GM19025 (cell line): ENCODE results near the gene ERFE.

ENCODE experiments used
- ATAC-seq: cut with Tn5 transposase; IDR thresholded peaks from one replicate; pipeline ENCODE4 v1.9.1; 2021; ENCODE audit warnings: mild to moderate bottlenecking, low read depth, moderate library complexity; ENCODE audit not compliant: unreplicated experiment

Gene ERFE

DNA sequence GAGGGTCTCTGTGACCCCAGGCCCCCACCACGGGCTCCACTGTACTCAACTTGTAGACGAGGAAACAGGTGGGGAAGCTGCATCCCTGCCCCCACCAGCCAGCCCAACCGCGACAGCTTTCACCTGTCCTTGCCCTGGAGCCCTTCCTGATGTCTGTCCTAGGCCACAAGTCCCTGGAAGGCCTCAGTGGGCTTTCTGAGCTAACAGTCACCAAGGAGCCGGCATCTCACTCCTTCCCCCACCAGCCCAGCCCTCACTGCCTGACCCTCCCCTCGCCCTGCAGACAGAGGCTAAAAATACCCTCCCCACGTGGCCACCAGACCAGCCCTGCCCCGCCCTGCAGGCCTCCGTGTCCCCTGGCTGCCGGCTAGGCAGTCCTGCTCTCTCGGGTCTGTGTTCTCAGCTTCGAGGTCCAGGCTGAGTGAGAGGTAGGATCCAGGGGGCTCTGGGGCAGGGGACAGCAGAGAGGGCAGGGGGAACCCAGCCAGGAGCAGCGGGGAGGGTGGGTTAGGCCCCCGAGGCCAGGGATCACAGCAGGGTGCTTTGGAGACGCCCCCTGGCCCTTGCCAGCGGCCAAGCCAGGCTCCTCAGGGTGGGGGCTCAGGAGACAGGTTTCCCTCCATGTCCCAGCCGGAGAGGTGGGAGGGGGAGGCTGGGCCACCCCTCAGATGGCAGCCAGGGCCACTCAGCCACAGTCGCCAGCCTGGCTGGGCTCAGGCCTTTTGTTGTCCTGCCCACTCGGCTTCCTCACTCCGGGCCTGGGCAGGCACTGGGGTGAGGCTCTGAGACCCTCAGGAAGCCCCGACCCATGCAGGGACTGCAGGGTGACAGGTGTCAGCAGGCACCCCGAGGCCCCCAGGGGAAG lies 20.2 kb upstream of the ERFE start, which contains the start of gene KLHL30:
Gene KLHL30 (plus strand): TSS at position 338 of the 865 bp plus-strand sequence. CDS start 2,087 bp downstream, outside the sequence.
- ATAC-seq, result no peak

- no peak for ATAC-seq
Measured at GRCh38 chr2:238139196-238140039, 19.4 kb upstream of the ERFE start.

DNA sequence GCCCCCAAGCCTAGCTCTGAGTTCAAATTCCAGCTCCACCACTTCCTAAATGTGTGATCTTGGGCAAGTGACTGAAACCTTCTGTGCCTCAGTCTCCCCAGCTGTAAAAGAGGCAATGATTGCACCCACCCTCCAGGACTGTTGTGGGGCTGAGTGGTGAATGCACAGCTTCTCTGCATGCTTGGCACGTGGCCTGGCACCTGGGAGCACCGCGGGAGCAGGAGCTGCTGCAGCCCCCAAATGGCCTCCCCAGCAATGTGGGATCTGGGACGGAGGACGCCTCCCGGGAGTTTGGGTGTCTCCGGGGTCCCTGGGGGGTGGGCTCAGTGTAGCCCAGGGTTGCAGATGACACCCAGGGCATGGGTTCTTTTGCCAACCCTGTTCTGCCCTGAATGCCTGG lies 18.7 kb upstream of the ERFE start:
- ATAC-seq, result no peak

- no peak for ATAC-seq
Measured at GRCh38 chr2:238140721-238141540, 17.8 kb upstream of the ERFE start.

DNA sequence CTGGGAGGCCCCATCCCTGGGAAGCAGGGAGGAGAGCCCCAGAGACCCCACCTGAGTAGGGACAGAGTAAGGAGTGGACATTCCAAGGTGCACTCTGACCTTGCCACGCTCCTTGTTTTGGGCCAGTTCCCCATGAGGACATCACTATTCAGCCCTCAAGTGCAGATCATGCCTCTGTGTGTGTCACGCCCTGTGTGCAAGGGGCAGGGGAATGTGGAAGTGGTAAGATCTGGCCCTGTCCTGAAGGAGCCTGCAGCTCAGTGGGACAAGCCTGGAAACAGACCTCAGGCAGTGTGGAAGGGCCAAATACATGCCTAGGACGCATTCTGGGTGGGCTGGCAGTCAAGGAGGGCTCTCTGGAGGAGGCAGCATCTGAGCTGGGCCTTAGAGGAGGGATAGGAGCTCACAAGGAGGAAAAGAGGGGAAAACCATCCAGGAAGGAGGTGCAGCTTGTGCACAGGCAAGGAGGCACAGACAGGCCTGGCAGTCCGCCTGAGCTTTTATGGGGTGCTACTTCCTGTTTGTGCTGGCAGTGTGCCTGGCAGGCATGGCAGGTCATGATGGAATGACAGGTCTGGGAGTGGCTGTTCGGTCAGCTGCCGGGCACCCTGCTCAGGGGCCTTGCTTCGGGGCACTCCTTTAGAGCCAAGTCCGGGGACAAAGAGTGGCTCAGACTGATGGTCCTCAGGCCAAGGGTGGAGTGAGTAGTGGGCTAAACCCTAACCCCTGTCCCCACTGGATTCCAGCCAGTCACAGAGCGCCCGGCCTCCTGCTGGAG lies 17.0 kb upstream of the ERFE start:
- no peak for ATAC-seq

GRCh38 chr2:238142382-238143205 lies 16.2 kb upstream of the ERFE start:
- ATAC-seq, result no peak

GRCh38 chr2:238143239-238143951 lies 15.4 kb upstream of the ERFE start:
- no peak for ATAC-seq

GRCh38 chr2:238144262-238144661 lies 14.5 kb upstream of the ERFE start:
- ATAC-seq, result no peak

- ATAC-seq, result no peak
Measured at GRCh38 chr2:238145046-238145445, 13.7 kb upstream of the ERFE start.

DNA sequence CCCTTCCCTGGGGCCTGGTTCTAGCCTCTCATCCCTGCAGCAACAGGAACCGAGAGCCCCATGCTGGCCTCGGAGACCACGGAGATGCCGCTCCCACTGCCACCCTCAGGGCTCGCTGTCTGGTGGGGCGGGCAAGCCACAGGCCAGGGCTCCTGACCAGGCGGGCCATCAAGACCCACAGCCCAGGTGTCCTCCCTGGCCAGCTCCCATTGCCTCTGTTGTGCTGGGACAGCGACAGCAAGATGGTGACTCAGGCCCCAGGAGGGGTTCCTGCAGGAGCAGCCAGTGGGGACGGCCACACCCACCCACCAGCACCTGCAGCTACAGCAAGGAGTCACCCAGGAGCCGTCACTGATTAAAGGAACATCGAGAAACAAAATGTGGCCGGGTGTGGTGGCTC lies 12.9 kb upstream of the ERFE start:
- no peak for ATAC-seq

DNA sequence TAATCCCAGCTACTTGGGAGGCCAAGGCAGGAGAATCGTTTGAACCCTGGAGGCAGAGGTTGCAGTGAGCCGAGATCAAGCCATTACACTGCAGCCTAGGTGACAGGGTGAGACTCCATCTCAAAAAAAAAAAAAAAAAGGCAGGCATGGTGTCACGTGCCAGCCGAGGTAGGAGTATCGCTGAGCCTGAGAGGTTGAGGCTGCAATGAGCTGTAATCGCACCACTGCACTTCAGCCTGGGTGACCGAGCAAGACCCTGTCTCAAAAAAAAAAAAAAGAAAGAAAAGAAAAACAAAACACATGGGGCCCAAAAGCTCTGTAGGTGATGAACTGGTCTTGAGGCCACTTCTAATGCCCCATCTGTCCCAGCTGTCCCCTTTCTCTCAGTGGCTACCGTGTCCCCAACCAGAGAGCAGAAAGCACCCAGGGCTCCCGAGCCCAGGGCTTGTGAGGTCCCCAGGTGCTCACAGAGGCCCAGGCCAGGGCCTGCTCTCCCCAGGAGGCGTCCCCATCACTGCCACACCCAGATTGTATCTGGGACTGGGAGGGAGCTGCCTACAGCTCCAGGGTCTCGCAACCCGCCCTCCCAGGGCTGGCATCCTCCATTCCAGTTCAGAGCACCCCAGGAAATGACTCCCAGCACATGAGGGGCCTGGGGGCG lies 11.8 kb upstream of the ERFE start:
- no peak for ATAC-seq

DNA sequence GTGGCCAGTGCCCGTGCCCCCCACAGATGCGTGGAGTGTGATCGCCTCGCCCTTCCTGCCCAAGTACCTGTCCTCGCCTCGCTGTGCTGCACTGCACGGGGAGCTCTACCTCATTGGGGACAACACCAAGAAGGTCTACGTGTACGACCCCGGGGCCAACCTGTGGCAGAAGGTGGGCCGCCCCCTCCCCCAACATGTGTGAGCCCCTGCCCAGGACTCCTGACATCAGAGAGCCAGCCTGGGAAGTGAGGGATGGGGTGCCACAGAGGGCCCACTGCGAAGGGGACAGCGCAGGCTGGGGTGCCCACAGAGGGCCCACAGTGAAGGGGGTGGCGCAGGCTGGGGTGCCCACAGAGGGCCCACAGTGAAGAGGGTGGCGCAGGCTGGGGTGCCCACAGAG lies 9.8 kb upstream of the ERFE start:
- no peak for ATAC-seq

GRCh38 chr2:238149841-238150572 lies 8.8 kb upstream of the ERFE start:
- ATAC-seq, result no peak

GRCh38 chr2:238150686-238151085 lies 8.1 kb upstream of the ERFE start:
- ATAC-seq, result no peak

DNA sequence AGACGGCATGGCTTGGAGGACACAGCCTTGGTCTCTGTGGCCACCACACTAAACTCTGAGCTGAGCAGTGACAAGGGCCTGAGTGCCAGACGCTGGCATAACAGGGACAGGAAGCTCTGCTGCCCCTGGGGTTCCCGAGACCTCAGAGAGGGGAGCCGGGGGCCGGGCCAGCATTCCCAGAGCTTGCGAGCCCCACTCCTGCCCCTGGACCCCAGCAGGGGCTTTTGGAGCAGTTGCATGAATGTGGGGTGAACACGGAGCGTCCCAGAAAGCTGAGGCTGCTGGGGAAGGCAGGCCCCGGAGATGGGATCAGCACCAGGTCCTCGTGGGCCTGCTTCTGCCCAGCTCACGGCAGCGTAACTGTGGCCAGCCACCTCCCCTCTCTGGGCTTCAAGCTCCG lies 7.6 kb upstream of the ERFE start:
- no peak for ATAC-seq

GRCh38 chr2:238151628-238152235 lies 7.0 kb upstream of the ERFE start:
- no peak for ATAC-seq
